Endothelial cell of umbilical vein (primary cell): Measurements from ENCODE around the gene INPP5A. TPM values are rescaled to one million over a fixed set of nuclear protein-coding genes. Genes with fewer than 3 reads are reported as not detected.

Experiments
- BruUV-seq: library from RNA; stranded (reverse); fragments of 400-500 nt; replicated peaks from 2 replicates; lab custom pipeline; 2021; lab: Mats Ljungman, UMichigan
- CTCF ChIA-PET: fragments of 300-600, 350-600 bp; sonication (Branson Sonifier 250); formaldehyde crosslinking; loops from one replicate; lab custom pipeline; 2021; ENCODE audit warnings: antibody characterized with exemption, inconsistent platforms; lab: Charles Lee
- POLR2A ChIA-PET: fragments of 300-600, 350-600 bp; sonication (Branson Sonifier 250); formaldehyde crosslinking; loops from one replicate; lab custom pipeline; 2021; ENCODE audit warnings: antibody characterized with exemption, inconsistent platforms; lab: Charles Lee
- DNase-seq: peaks from one replicate; pipeline ENCODE4 v3.0.0-alpha.2; 2011; ENCODE audit warnings: low read depth, low spot score
- FAIRE-seq: peaks from 2 replicates; lab custom pipeline; 2011; peaks lifted over from hg19 to GRCh38; lab: Jason Lieb, UNC
- H2AFZ ChIP-seq: 2 replicates; pipeline ENCODE4 v1.6.0; 2012; ENCODE audit warnings: low read depth, low read length, control low read depth, inconsistent platforms
- H3K27ac ChIP-seq: 2 replicates; pipeline ENCODE4 v1.5.1; 2011; ENCODE audit warnings: low read depth, mild to moderate bottlenecking, control low read depth, low read length, moderate library complexity; ENCODE audit not compliant: insufficient read depth
- H3K27me3 ChIP-seq, 2 experiments: 2 replicates each; pipeline versions ENCODE4 v1.6.0 to v1.6.1; 2011; ENCODE audit warnings: low read length in 2 of 2, mixed read lengths in 1 of 2; ENCODE audit not compliant: control insufficient read depth in 2 of 2, insufficient read depth in 2 of 2
- H3K36me3 ChIP-seq, 2 experiments: 2 replicates in 1 of 2; 3 replicates in 1 of 2; pipeline ENCODE4 v1.5.1; 2011; ENCODE audit warnings: low read length in 2 of 2, mild to moderate bottlenecking in 1 of 2, moderate library complexity in 1 of 2; ENCODE audit not compliant: control insufficient read depth in 2 of 2, insufficient read depth in 2 of 2; ENCODE audit errors: extremely low read depth in 1 of 2
- H3K4me1 ChIP-seq: 3 replicates; pipeline ENCODE4 v1.5.1; 2011; ENCODE audit warnings: mild to moderate bottlenecking, low read length; ENCODE audit not compliant: control insufficient read depth, insufficient read depth; ENCODE audit errors: extremely low read depth
- H3K4me2 ChIP-seq: 2 replicates; pipeline ENCODE4 v1.6.1; 2011; ENCODE audit warnings: low read length, control low read depth, mixed read lengths; ENCODE audit not compliant: insufficient read depth
- H3K4me3 ChIP-seq, 3 experiments: fragments of 200-600 bp in 1 of 3; sonication (generic), shearing (Covaris generic) in 1 of 3; replicated peaks in 1 of 3; 2 replicates each; pipeline ENCODE4 v1.5.1; 2011 to 2016; ENCODE audit warnings: control low read depth in 3 of 3, low read length in 3 of 3, mild to moderate bottlenecking in 2 of 3, inconsistent platforms in 1 of 3, low read depth in 1 of 3, moderate library complexity in 1 of 3; ENCODE audit not compliant: insufficient read depth in 1 of 3
- H3K79me2 ChIP-seq: 2 replicates; pipeline ENCODE4 v1.6.0; 2012; ENCODE audit warnings: low read length, inconsistent platforms; ENCODE audit not compliant: control insufficient read depth, insufficient read depth
- H3K9ac ChIP-seq: replicated peaks from 2 replicates; pipeline ENCODE3; 2011; ENCODE audit warnings: low read length, control low read depth; ENCODE audit not compliant: insufficient read depth; ENCODE audit errors: extremely low read depth
- H3K9me1 ChIP-seq: replicated peaks from 3 replicates; pipeline ENCODE4 v1.6.0; 2011; ENCODE audit warnings: mild to moderate bottlenecking, low read length; ENCODE audit not compliant: control insufficient read depth, insufficient read depth; ENCODE audit errors: extremely low read depth
- H3K9me3 ChIP-seq: replicated peaks from 2 replicates; pipeline ENCODE4 v1.5.1; 2012; ENCODE audit warnings: low read length, inconsistent platforms; ENCODE audit not compliant: control insufficient read depth, insufficient read depth
- H4K20me1 ChIP-seq: replicated peaks from 2 replicates; pipeline ENCODE3; 2011; ENCODE audit warnings: mild to moderate bottlenecking, low read length; ENCODE audit not compliant: control insufficient read depth, insufficient read depth; ENCODE audit errors: extremely low read depth
- EZH2 ChIP-seq: IDR thresholded peaks from 2 replicates; pipeline ENCODE4 v1.6.1; 2012; ENCODE audit warnings: borderline replicate concordance, low read depth, mild to moderate bottlenecking, moderate library complexity, low read length, inconsistent platforms; ENCODE audit not compliant: severe bottlenecking
- FOS ChIP-seq: IDR thresholded peaks from 2 replicates; pipeline ENCODE4 v1.6.1; 2011; ENCODE audit warnings: mild to moderate bottlenecking, low read length, moderate library complexity, borderline replicate concordance; ENCODE audit not compliant: insufficient read depth
- GATA2 ChIP-seq: IDR thresholded peaks from 2 replicates; pipeline ENCODE4 v1.7.0; 2011; ENCODE audit warnings: low read depth, mild to moderate bottlenecking, moderate library complexity, mixed read lengths, low read length; ENCODE audit not compliant: insufficient read length, insufficient read depth
- JUN ChIP-seq: IDR thresholded peaks from 2 replicates; pipeline ENCODE4 v1.6.1; 2011; ENCODE audit warnings: borderline replicate concordance, low read depth; ENCODE audit not compliant: insufficient read length, insufficient read depth
- MYC ChIP-seq: IDR thresholded peaks from one replicate; pipeline ENCODE4 v1.6.1; 2011; ENCODE audit warnings: mild to moderate bottlenecking, low read depth, low read length
- POLR2AphosphoS5 ChIP-seq: IDR thresholded peaks from 2 replicates; pipeline ENCODE4 v1.6.1; 2012; ENCODE audit warnings: low read depth, mild to moderate bottlenecking, control low read depth, low read length, moderate library complexity; ENCODE audit not compliant: insufficient read depth
- dilution Hi-C: fragments of 300-500 bp; cut with MboI; formaldehyde crosslinking; loops from one replicate; pipeline ENCODE4 v1.15.0; 2019; ENCODE audit warnings: low sequenced_read_pairs; ENCODE audit not compliant: extremely low pct_ligation_motif_present
- intact Hi-C: fragments of 100-400 bp; cut with micrococcal nuclease; formaldehyde crosslinking; loops from one replicate; pipeline ENCODE4 v1.10.0; 2022
- polyA plus RNA-seq, 4 experiments: library from polyadenylated mRNA; depleted of rRNA in 3 of 4; stranded (reverse) in 3 of 4; unstranded in 1 of 4; fragments of >200 nt; gene quantifications; 2 replicates each; pipeline versions ENCODE4 v1.2.1 to v1.2.3, GENCODE V29; 2011 to 2012; ENCODE audit warnings: missing spikeins in 1 of 4
- total RNA-seq: library from RNA; stranded (reverse); gene quantifications from 2 replicates; pipeline ENCODE4 v1.2.3, GENCODE V29; 2021
- TF ChIP-seq, protein P1 (sequence below), 2 donors: IDR thresholded peaks; 1 replicate in 1 of 2; 2 replicates in 1 of 2; pipeline ENCODE4 v1.5.1; 2011; ENCODE audit warnings: low read length in 2 of 2, mild to moderate bottlenecking in 2 of 2, moderate library complexity in 2 of 2, control low read depth in 1 of 2, inconsistent platforms in 1 of 2, low read depth in 1 of 2; ENCODE audit not compliant: insufficient read depth in 1 of 2; ENCODE audit errors: extremely low read depth in 1 of 2
- TF ChIP-seq, protein P2 (sequence below): IDR thresholded peaks from 2 replicates; pipeline ENCODE4 v1.6.1; 2011; ENCODE audit not compliant: insufficient read depth, insufficient read length

Gene INPP5A
- total and polyA plus RNA-seq, 2 donors (not counting 3 experiments of a cell fraction or from before 2014, with no cell fraction given) = 22.9 to 33.2 TPM

DNA sequence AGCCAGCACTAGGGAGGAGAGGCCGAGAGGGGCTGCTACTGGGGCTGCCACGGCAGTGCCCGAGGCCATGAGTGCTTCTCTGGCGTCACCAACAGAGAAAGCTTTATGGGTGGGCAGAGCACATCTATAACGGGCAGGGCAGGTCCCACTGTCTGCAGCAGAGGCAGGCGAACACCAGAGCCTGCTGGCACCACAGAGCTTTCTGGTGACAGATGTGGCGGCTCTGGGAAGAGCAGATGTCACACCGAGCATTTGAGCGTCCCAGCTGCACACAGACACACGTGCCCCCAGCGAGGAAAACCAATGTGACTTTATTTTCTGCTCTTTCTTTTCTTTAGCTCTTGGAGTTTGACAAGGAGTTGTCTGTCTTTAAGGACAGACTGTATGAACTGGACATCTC is 227.8 kb downstream of the INPP5A start:
- dilution Hi-C loops (no loop called here), intact Hi-C loops (no loop called here)
- TF ChIP-seq, protein P1, sequence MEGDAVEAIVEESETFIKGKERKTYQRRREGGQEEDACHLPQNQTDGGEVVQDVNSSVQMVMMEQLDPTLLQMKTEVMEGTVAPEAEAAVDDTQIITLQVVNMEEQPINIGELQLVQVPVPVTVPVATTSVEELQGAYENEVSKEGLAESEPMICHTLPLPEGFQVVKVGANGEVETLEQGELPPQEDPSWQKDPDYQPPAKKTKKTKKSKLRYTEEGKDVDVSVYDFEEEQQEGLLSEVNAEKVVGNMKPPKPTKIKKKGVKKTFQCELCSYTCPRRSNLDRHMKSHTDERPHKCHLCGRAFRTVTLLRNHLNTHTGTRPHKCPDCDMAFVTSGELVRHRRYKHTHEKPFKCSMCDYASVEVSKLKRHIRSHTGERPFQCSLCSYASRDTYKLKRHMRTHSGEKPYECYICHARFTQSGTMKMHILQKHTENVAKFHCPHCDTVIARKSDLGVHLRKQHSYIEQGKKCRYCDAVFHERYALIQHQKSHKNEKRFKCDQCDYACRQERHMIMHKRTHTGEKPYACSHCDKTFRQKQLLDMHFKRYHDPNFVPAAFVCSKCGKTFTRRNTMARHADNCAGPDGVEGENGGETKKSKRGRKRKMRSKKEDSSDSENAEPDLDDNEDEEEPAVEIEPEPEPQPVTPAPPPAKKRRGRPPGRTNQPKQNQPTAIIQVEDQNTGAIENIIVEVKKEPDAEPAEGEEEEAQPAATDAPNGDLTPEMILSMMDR (IDR thresholded peaks at IDR 0.05; ENCODE audit: extremely low read depth in 1 of 2, insufficient read depth in 1 of 2, low read depth in 1 of 2, low read length in 2 of 2) = no peak
- TF ChIP-seq GATA2 (no peak), JUN (no peak), EZH2 (no peak), FOS (no peak), MYC (no peak), POLR2AphosphoS5 (no peak)
- TF ChIP-seq, protein P2, sequence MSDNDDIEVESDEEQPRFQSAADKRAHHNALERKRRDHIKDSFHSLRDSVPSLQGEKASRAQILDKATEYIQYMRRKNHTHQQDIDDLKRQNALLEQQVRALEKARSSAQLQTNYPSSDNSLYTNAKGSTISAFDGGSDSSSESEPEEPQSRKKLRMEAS = no peak
- Histone ChIP-seq H3K4me1 (no peaks in the 10 kb centered on the region), H3K9me1 (no peaks in the 10 kb centered on the region), H3K4me2 (no peak overlapping the region), H3K4me3 (no peak overlapping the region), H4K20me1 (no peaks in the 10 kb centered on the region), H2AFZ (no peak overlapping the region), H3K9me3 (no peaks in the 10 kb centered on the region), H3K79me2 (no peaks in the 10 kb centered on the region), H3K27me3 (no peaks in the 10 kb centered on the region), H3K36me3 (no peaks in the 10 kb centered on the region), H3K9ac (no peak overlapping the region), H3K27ac (no peak overlapping the region)
- no peak for FAIRE-seq
- BruUV-seq = no TSS peak
- CTCF ChIA-PET = no interaction called here
- POLR2A ChIA-PET = no interaction called here
- no peak for DNase-seq
